Parathyroid adenoma (tissue), 2 donors: ENCODE measurements around the gene SUCLG2.

ENCODE experiments used
- H2AFZ ChIP-seq: fragments of 300-600 bp; sonication (generic); one replicate; pipeline ENCODE4 v1.7.0; 2017; ENCODE audit warnings: antibody characterized with exemption, mild to moderate bottlenecking
- H3K27ac ChIP-seq: fragments of 300-600 bp; sonication (generic); one replicate; pipeline ENCODE4 v1.7.0; 2017
- H3K27me3 ChIP-seq: fragments of 300-600 bp; sonication (generic); one replicate; pipeline ENCODE4 v1.7.0; 2017; ENCODE audit warnings: low read length; ENCODE audit not compliant: control insufficient read depth, insufficient read depth
- H3K36me3 ChIP-seq: fragments of 300-600 bp; sonication (generic); one replicate; pipeline ENCODE4 v1.7.0; 2017; ENCODE audit warnings: low read length; ENCODE audit not compliant: control insufficient read depth, insufficient read depth
- H3K4me1 ChIP-seq: fragments of 300-600 bp; sonication (generic); one replicate; pipeline ENCODE4 v1.7.0; 2017; ENCODE audit warnings: control low read depth
- H3K4me2 ChIP-seq: fragments of 300-600 bp; sonication (generic); one replicate; pipeline ENCODE4 v1.7.0; 2017; ENCODE audit warnings: low read length
- H3K4me3 ChIP-seq: fragments of 300-600 bp; sonication (generic); one replicate; pipeline ENCODE4 v1.7.0; 2017; ENCODE audit warnings: low read depth, low read length
- H3K79me2 ChIP-seq: fragments of 300-600 bp; sonication (generic); one replicate; pipeline ENCODE4 v1.7.0; 2017; ENCODE audit warnings: control low read depth
- H3K9ac ChIP-seq: fragments of 300-600 bp; sonication (generic); one replicate; pipeline ENCODE4 v1.7.0; 2017; ENCODE audit warnings: mild to moderate bottlenecking
- H3K9me3 ChIP-seq: fragments of 300-600 bp; sonication (generic); one replicate; pipeline ENCODE4 v1.7.0; 2017; ENCODE audit warnings: low read length; ENCODE audit not compliant: control insufficient read depth
- CTCF ChIP-seq: fragments of 300-600 bp; sonication (generic); IDR thresholded peaks from one replicate; pipeline ENCODE4 v1.7.0; 2017; ENCODE audit warnings: antibody characterized with exemption, mild to moderate bottlenecking
- donor health status: primary hyperparathyroidism.

Gene SUCLG2

GRCh38 chr3:67327582-67327981 is 326.8 kb downstream of the SUCLG2 start:
- Histone ChIP-seq H3K9ac (no peak overlapping the region), H3K4me2 (no peak overlapping the region), H3K27me3 (no peaks in the 10 kb centered on the region), H3K4me3 (no peak overlapping the region), H3K27ac (no peak overlapping the region), H2AFZ (no peak overlapping the region), H3K4me1 (no peaks in the 10 kb centered on the region), H3K36me3 (no peaks in the 10 kb centered on the region), H3K9me3 (no peaks in the 10 kb centered on the region), H3K79me2 (no peaks in the 10 kb centered on the region)
- no peak for TF ChIP-seq CTCF

- Histone ChIP-seq H3K9ac (no peak overlapping the region), H3K4me2 (no peak overlapping the region), H3K27me3 (no peaks in the 10 kb centered on the region), H3K27ac (no peak overlapping the region), H3K79me2 (no peaks in the 10 kb centered on the region), H3K4me1 (no peaks in the 10 kb centered on the region), H3K9me3 (no peaks in the 10 kb centered on the region), H2AFZ (no peak overlapping the region), H3K36me3 (no peaks in the 10 kb centered on the region), H3K4me3 (no peak overlapping the region)
- no peak for TF ChIP-seq CTCF
Measured at GRCh38 chr3:67325231-67325630, 329.2 kb downstream of the SUCLG2 start.
